Vagina (tissue), 2 donors: ENCODE measurements around the gene ALK. TPM values are rescaled to one million over a fixed set of nuclear protein-coding genes. Genes with fewer than 3 reads are reported as not detected.

Source experiments
- DNase-seq, 2 donors: peaks; one replicate each; pipeline ENCODE4 v3.0.0-alpha.2; 2017; ENCODE audit errors: extremely low spot score in 2 of 2
- H3K27ac ChIP-seq: fragments of 200-600 bp; sonication (generic); one replicate; pipeline ENCODE4 v1.5.1; 2019
- H3K27me3 ChIP-seq: fragments of 200-600 bp; sonication (generic); one replicate; pipeline ENCODE4 v1.5.1; 2019
- H3K36me3 ChIP-seq, 2 donors: fragments of 200-600 bp; sonication (generic); one replicate each; pipeline ENCODE4 v1.5.1; 2017 to 2019
- H3K4me1 ChIP-seq: fragments of 200-600 bp; sonication (generic); one replicate; pipeline ENCODE4 v1.5.1; 2019
- H3K4me3 ChIP-seq, 2 donors: fragments of 200-600 bp; sonication (generic); 1 replicate in 1 of 2; 2 replicates in 1 of 2; pipeline ENCODE4 v1.5.1; 2016 to 2019
- H3K9me3 ChIP-seq: fragments of 200-600 bp; sonication (generic); one replicate; pipeline ENCODE4 v1.5.1; 2019
- POLR2A ChIP-seq, 2 donors: fragments of 450-650 bp; IDR thresholded peaks; one replicate each; pipeline ENCODE4 v1.6.1; 2017; ENCODE audit warnings: antibody characterized with exemption in 2 of 2, mild to moderate bottlenecking in 2 of 2, moderate library complexity in 2 of 2
- POLR2AphosphoS5 ChIP-seq, 2 donors: sonication (generic); formaldehyde crosslinking; IDR thresholded peaks; one replicate each; pipeline ENCODE4 v1.9.0; 2017; ENCODE audit warnings: antibody characterized with exemption in 2 of 2, mild to moderate bottlenecking in 2 of 2, low read depth in 1 of 2; ENCODE audit not compliant: insufficient read depth in 1 of 2
- intact Hi-C: fragments of 100-400 bp; cut with DNase I; formaldehyde crosslinking; loops from one replicate; pipeline ENCODE4 v1.15.1; 2023
- total RNA-seq: library from RNA; depleted of rRNA; stranded (reverse); fragments of >200 nt; gene quantifications from one replicate; pipeline ENCODE4 v1.2.3, GENCODE V29; 2016
- TF ChIP-seq, protein P1 (sequence below), 3 experiments: fragments of 450-650 bp in 2 of 3; fragments of 200-600 bp in 1 of 3; sonication (generic) in 1 of 3; IDR thresholded peaks; one replicate each; pipeline ENCODE4 v1.5.1; 2017 to 2019; ENCODE audit warnings: antibody characterized with exemption in 3 of 3, mild to moderate bottlenecking in 2 of 3, moderate library complexity in 2 of 3

ALK gene
- total RNA-seq, 1 donor from 2014 or later, result 0.74 TPM

DNA sequence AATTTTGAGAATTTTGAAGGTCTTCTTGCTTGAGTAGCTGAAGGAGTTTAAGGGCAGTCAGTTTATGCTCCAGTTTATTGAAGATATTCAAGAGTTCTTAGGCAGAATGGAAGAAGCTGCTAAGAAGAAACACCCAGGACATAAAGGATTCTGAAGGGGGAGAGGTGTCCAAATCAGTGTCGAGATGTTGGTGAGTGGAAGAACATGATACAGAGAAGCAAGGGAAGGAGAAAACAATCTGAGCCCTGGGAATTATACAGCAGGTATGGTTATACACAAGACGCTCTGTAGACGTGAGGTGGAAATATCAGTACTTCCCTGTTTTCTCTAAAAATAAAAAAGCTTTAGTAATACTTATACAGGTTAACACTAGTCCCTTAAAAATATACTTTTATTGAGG, 746.0 kb downstream of the ALK start:
- no peak for DNase-seq
- Histone ChIP-seq H3K4me3 (no peak overlapping the region), H3K4me1 (no peaks in the 10 kb centered on the region), H3K9me3 (no peaks in the 10 kb centered on the region), H3K36me3 (peaks cover 0 to 9% of the 10 kb centered on the region in 2 donors), H3K27ac (no peak overlapping the region), H3K27me3 (no peaks in the 10 kb centered on the region)
- no peak for TF ChIP-seq POLR2AphosphoS5 (IDR thresholded peaks at IDR 0.05; ENCODE audit: insufficient read depth in 1 of 2, low read depth in 1 of 2)
- TF ChIP-seq, protein P1, sequence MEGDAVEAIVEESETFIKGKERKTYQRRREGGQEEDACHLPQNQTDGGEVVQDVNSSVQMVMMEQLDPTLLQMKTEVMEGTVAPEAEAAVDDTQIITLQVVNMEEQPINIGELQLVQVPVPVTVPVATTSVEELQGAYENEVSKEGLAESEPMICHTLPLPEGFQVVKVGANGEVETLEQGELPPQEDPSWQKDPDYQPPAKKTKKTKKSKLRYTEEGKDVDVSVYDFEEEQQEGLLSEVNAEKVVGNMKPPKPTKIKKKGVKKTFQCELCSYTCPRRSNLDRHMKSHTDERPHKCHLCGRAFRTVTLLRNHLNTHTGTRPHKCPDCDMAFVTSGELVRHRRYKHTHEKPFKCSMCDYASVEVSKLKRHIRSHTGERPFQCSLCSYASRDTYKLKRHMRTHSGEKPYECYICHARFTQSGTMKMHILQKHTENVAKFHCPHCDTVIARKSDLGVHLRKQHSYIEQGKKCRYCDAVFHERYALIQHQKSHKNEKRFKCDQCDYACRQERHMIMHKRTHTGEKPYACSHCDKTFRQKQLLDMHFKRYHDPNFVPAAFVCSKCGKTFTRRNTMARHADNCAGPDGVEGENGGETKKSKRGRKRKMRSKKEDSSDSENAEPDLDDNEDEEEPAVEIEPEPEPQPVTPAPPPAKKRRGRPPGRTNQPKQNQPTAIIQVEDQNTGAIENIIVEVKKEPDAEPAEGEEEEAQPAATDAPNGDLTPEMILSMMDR (IDR thresholded peaks at IDR 0.05), result no peak
- TF ChIP-seq POLR2A (IDR thresholded peaks at IDR 0.05), result no peak
- intact Hi-C loops, result no loop called here

DNA sequence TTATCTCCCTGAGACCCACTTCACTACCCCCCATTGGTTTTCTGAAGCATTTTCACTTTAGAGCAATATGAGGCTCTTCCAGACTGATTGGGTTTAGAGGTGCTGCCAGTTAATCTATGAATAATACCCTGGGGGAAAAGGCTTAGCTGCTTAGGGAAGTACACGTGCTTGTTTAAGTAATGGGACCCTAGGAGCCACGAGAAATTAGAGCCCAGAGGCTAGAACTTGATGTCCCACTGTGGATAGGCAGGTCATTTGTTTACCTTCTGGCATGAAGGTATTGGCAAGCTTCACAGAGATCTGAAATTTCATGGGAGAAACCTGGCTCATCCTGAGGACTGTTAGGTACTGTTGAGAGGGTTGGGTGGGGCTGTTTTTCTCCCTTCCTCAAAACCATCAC, 746.4 kb downstream of the ALK start:
- Histone ChIP-seq H3K27ac (no peak overlapping the region), H3K4me1 (no peaks in the 10 kb centered on the region), H3K27me3 (no peaks in the 10 kb centered on the region), H3K9me3 (no peaks in the 10 kb centered on the region), H3K36me3 (peaks cover 0 to 9% of the 10 kb centered on the region in 2 donors), H3K4me3 (no peak overlapping the region)
- intact Hi-C loops, result no loop called here
- TF ChIP-seq POLR2A (IDR thresholded peaks at IDR 0.05) (no peak), POLR2AphosphoS5 (IDR thresholded peaks at IDR 0.05; ENCODE audit: insufficient read depth in 1 of 2, low read depth in 1 of 2) (no peak)
- TF ChIP-seq, protein P1 (IDR thresholded peaks at IDR 0.05), result no peak
- DNase-seq, result no peak

DNA sequence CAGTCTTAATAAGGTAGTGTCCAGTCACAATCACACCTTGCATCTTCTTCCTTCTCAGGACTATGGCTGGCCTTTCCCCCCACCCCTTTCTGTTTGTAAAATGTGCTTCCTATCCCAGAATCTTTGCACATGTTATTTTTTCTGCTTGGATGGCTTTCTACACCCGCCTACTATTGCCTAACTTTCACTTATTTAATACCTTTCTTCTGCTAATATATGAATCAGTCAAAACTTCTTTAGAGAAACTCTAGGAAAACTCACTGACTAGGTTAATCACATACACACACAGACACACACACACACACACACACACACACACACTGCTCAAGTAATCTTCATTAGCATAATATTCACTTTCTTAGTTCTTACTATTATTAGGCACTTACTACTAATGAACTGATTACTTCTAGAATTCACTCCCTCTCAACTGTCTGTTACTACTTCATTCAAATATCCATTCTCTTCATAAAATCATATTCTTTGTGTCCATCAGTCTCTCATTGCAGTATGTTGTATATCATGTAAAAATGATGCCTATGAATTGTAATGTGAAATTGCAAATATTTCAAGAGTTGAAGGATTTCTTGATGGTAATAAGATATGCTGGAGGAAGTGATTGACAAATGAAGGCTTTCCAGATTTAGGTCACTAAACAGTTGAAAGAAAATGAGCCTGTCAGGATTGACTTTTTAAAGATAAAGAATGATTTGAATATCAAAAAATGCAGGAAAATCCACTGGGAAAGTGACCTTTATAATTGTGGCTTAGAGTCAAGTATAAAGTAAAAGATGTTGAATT, 754.9 kb downstream of the ALK start:
- intact Hi-C loops, result no loop called here
- no peak for DNase-seq
- H3K27ac ChIP-seq, result no peak overlapping the region
- TF ChIP-seq POLR2A (IDR thresholded peaks at IDR 0.05), result no peak
- TF ChIP-seq, protein P1 (IDR thresholded peaks at IDR 0.05), result no peak
- TF ChIP-seq POLR2AphosphoS5 (IDR thresholded peaks at IDR 0.05; ENCODE audit: insufficient read depth in 1 of 2, low read depth in 1 of 2), result no peak
- H3K4me3 ChIP-seq, result no peak overlapping the region
- peaks cover 0 to 7% of the 10 kb centered on the region in 2 donors for H3K36me3 ChIP-seq
- H3K9me3 ChIP-seq, result no peaks in the 10 kb centered on the region
- H3K4me1 ChIP-seq, result no peaks in the 10 kb centered on the region
- no peaks in the 10 kb centered on the region for H3K27me3 ChIP-seq

DNA sequence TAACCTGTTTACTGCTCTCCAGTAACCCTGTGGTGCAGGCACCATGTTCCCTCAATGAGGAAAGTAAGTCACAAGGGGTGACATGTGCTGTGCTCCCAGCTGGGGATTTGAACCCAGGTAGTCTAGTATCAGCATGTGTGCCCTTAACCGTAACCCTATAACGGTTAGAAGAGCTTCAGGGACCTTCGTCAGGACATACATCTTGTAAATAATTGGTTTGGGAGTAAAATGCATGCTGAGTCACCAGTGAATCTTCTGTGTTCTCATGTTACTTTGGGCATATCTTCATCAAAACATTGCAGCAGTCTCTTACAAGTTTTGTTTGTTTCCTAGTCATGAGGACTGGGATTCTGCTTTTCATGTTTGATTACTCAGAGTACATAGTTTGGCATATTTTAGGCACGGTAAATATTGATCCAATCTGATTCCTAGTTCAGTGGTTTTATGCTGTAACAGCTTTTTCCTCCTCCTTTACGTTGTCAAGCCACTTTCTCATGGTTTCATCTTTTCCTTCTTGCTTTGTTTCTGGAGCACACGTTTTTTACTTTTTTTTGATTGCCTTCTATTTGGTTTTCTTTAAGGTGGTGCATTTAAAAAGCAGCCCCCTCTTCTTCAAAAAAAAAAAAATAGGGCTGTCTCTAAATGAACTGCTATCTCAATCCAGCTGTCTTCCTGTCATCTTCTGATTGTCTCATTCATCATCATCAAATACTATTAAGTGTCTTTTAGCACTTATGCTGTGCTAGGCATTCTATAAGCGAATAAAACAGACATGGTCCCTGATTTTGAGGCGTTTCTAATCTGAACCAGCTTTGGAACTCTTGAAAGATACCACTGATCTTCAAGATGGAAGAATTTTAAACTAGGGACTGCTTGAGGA, 755.8 kb downstream of the ALK start:
- no peaks in the 10 kb centered on the region for H3K27me3 ChIP-seq
- DNase-seq, result no peak
- intact Hi-C loops, result no loop called here
- no peaks in the 10 kb centered on the region for H3K9me3 ChIP-seq
- TF ChIP-seq POLR2A (IDR thresholded peaks at IDR 0.05), result no peak
- TF ChIP-seq, protein P1 (IDR thresholded peaks at IDR 0.05), result no peak
- TF ChIP-seq POLR2AphosphoS5 (IDR thresholded peaks at IDR 0.05; ENCODE audit: insufficient read depth in 1 of 2, low read depth in 1 of 2), result no peak
- H3K36me3 ChIP-seq, result peaks cover 0 to 15% of the 10 kb centered on the region in 2 donors
- H3K4me1 ChIP-seq, result no peaks in the 10 kb centered on the region
- H3K27ac ChIP-seq, result no peak overlapping the region
- H3K4me3 ChIP-seq, result no peak overlapping the region
